Epithelial cell of proximal tubule (primary cell): ENCODE results near the gene LYAR. TPM values are rescaled to one million over a fixed set of nuclear protein-coding genes. Genes with fewer than 3 reads are reported as not detected.

Source experiments
- DNase-seq: peaks from one replicate; pipeline ENCODE4 v3.0.0-alpha.2; 2011; ENCODE audit warnings: low read depth
- H3K4me3 ChIP-seq: 2 replicates; pipeline ENCODE4 v1.5.1; 2011; ENCODE audit warnings: low read depth, mild to moderate bottlenecking, low read length
- CTCF ChIP-seq: conservative IDR thresholded peaks from 2 replicates; pipeline ENCODE4 v1.5.1; 2012; ENCODE audit warnings: low read depth, mild to moderate bottlenecking, low read length
- total RNA-seq: library from RNA; depleted of rRNA; stranded (reverse); fragments of >200 nt; gene quantifications from 2 replicates; pipeline ENCODE4 v1.2.3, GENCODE V29; 2015

The LYAR gene
- total RNA-seq, 1 donor from 2014 or later: 35.1 TPM

- H3K4me3 ChIP-seq: no peak overlapping the region
- no peak for TF ChIP-seq CTCF
- DNase-seq: no peak
Measured at GRCh38 chr4:4233610-4234009, 56.3 kb downstream of the LYAR start.

GRCh38 chr4:4228356-4228668 lies 61.6 kb downstream of the LYAR start:
- no peak for DNase-seq
- TF ChIP-seq CTCF: no peak
- no peak overlapping the region for H3K4me3 ChIP-seq

GRCh38 chr4:4227510-4228355 lies 62.2 kb downstream of the LYAR start:
- DNase-seq: no peak
- H3K4me3 ChIP-seq: no peak overlapping the region
- TF ChIP-seq CTCF: no peak

GRCh38 chr4:4226606-4227438 lies 63.1 kb downstream of the LYAR start, which contains the start of gene OTOP1:
Gene OTOP1, minus strand, starts transcription at chr4:4226929. Its CDS starts 65 bp downstream, at chr4:4226864.
- no peak for TF ChIP-seq CTCF
- no peak for DNase-seq
- H3K4me3 ChIP-seq: no peak within 1 kb of the TSS

GRCh38 chr4:4225915-4226605 lies 63.9 kb downstream of the LYAR start:
- H3K4me3 ChIP-seq: no peak overlapping the region
- no peak for TF ChIP-seq CTCF
- no peak for DNase-seq

Other genes with a start within 250 kb of the LYAR start
- gene OTOP1, start 63.2 kb downstream of the LYAR start, total RNA-seq: not detected in 2 replicates
- gene TMEM128, start 41.9 kb downstream of the LYAR start, total RNA-seq: 20.8 and 32.8 TPM in 2 replicates
- 1.2 and 3.6 TPM in 2 replicates for gene ZBTB49, start 97 bp upstream of the LYAR start, total RNA-seq
- gene NSG1, start 96.9 kb upstream of the LYAR start, total RNA-seq: 1.6 and 3.2 TPM in 2 replicates